Mammary epithelial cell (primary cell): ENCODE measurements around the gene FAM50A.

ENCODE experiments used
- EZH2 ChIP-seq: IDR thresholded peaks from 2 replicates; pipeline ENCODE4 v1.6.1; 2012; ENCODE audit warnings: low read length, inconsistent platforms, borderline replicate concordance
- TF ChIP-seq, protein P1 (sequence below), 2 donors: IDR thresholded peaks in 1 of 2; conservative IDR thresholded peaks in 1 of 2; 2 replicates each; pipeline ENCODE4 v1.5.1; 2011 to 2012; ENCODE audit warnings: inconsistent platforms in 2 of 2, low read length in 2 of 2, mild to moderate bottlenecking in 2 of 2, control low read depth in 1 of 2, low read depth in 1 of 2; ENCODE audit not compliant: insufficient read depth in 1 of 2; ENCODE audit errors: extremely low read depth in 1 of 2

DNA sequence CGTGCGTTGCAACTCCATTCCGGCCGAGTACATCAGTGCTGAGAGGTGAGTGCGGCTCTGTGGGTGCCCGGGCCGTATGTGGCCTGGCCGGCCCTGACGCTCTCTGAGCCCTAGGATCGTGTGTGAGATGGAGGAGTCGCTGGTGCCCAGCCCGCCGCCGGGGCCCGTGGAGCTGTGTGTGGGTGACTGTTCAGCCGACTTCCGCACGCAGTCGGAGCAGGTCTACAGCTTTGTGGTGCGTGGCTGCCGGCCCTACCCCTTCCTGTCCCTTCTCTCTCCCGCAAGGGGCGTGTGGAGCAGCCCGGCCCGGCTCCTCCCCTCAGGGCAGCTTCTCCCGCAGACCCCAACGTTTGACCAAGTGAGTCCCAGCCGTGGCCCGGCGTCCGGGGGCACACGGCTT is 22.1 kb downstream of the FAM50A start:
- no peak for TF ChIP-seq EZH2
- TF ChIP-seq, protein P1, sequence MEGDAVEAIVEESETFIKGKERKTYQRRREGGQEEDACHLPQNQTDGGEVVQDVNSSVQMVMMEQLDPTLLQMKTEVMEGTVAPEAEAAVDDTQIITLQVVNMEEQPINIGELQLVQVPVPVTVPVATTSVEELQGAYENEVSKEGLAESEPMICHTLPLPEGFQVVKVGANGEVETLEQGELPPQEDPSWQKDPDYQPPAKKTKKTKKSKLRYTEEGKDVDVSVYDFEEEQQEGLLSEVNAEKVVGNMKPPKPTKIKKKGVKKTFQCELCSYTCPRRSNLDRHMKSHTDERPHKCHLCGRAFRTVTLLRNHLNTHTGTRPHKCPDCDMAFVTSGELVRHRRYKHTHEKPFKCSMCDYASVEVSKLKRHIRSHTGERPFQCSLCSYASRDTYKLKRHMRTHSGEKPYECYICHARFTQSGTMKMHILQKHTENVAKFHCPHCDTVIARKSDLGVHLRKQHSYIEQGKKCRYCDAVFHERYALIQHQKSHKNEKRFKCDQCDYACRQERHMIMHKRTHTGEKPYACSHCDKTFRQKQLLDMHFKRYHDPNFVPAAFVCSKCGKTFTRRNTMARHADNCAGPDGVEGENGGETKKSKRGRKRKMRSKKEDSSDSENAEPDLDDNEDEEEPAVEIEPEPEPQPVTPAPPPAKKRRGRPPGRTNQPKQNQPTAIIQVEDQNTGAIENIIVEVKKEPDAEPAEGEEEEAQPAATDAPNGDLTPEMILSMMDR (conservative IDR thresholded peaks at IDR 0.05 in 1 of 2, IDR thresholded peaks at IDR 0.05 in 1 of 2; ENCODE audit: extremely low read depth in 1 of 2, insufficient read depth in 1 of 2, low read depth in 1 of 2, low read length in 2 of 2) = no peak
